NCI-H1930 (cell line): ENCODE results near the gene MAP7D3.
"Not testable (repeated sequence)": the region's sequence is repeated elsewhere in the genome, so short reads cannot be mapped to it uniquely, and the experiment has no call there.

Source experiments
- DNase-seq, 2 experiments: peaks; one replicate each; lab custom pipeline; 2025; lab: John Stamatoyannopoulos, UW

The MAP7D3 gene

GRCh38 chrX:136182414-136182813, 68.8 kb downstream of the MAP7D3 start:
- no peak for DNase-seq

- no peak for DNase-seq
Measured at GRCh38 chrX:136179133-136179532, 72.1 kb downstream of the MAP7D3 start.

GRCh38 chrX:136176399-136176825, 74.8 kb downstream of the MAP7D3 start:
- no peak for DNase-seq

- DNase-seq = no peak
Measured at GRCh38 chrX:136171420-136171819, 79.8 kb downstream of the MAP7D3 start.

GRCh38 chrX:136170139-136170800, 80.9 kb downstream of the MAP7D3 start:
- DNase-seq = no peak

GRCh38 chrX:136168929-136169735, 82.1 kb downstream of the MAP7D3 start:
- no peak for DNase-seq

- not testable (repeated sequence) for DNase-seq
Measured at GRCh38 chrX:136167989-136168388, 83.2 kb downstream of the MAP7D3 start.

GRCh38 chrX:136166221-136166855, 84.9 kb downstream of the MAP7D3 start:
- no peak for DNase-seq

GRCh38 chrX:136165406-136165805, 85.8 kb downstream of the MAP7D3 start:
- no peak for DNase-seq

- DNase-seq = no peak
Measured at GRCh38 chrX:136163689-136164088, 87.5 kb downstream of the MAP7D3 start.
